ENCODE data around the gene DEFB116.
"Not testable (repeated sequence)": the region's sequence is repeated elsewhere in the genome, so short reads cannot be mapped to it uniquely, and the experiment has no call there.

Gene DEFB116, protein sequence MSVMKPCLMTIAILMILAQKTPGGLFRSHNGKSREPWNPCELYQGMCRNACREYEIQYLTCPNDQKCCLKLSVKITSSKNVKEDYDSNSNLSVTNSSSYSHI

DNA sequence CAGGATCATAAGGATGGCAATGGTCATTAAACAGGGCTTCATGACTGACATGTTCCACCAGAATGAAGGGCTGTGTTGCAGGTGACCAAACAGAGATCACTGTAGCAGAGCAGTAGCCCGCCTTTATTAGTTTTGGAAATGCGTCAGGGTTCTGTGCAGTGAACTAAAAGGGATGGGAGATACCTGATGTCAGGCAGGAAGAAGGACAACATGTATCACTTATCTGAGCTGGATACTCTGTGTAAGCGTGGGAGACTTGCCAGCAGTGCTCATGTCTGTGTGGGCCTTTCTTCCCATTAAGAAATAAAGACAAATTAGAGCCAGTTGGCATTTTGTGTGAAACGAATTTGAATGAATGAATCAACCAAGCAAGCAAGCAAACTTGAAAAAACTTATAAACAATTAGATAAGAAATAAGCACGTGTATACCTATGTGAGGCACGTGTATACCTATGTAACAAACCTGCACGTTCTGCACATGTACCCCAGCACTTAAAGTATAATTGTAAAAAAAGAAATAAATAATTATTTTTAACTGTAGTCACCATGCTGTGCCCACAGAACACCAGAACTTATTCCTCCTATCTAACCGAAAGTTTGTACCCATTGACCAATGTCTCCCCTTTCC is at the start of gene DEFB116:
Gene DEFB116, minus strand, starts transcription at position 51 of the 628 bp plus-strand sequence. Its CDS starts 0 bp downstream, at position 51.
- Histone ChIP-seq H3K4me3 (ENCODE audit: low read length) (no peak within 1 kb of the TSS), H3K27me3 (ENCODE audit: control insufficient read depth, insufficient read depth, low read length) (no peaks in the 10 kb centered on the region), H3K9ac (ENCODE audit: low read length) (no peak within 1 kb of the TSS), H3K36me3 (ENCODE audit: control insufficient read depth, insufficient read depth, low read length) (no peaks in the 10 kb centered on the region), H3K27ac (ENCODE audit: low read depth, low read length) (no peak within 1 kb of the TSS), H3K4me1 (ENCODE audit: control insufficient read depth, insufficient read depth, low read length) (no peaks in the 10 kb centered on the region)

DNA sequence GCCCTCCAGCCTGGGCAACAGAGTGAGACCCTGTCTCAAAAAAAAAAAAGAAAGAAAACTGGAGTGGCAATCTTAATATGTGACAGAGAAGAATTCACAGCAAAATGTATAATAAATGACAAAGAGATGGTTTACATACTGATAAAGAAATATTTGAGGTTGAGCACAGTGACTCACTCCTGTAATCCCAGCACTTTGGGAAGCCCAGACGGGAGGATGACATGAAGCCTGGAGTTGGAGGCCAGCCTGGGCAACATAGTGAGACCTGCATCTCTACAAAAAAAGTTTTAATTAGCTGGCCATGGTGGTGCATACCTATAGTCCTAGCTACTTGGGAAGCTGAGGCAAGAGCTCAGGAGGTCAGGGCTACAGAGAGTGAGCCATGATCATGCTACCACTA is 47.6 kb upstream of the DEFB116 start:
- Histone ChIP-seq H3K9ac (ENCODE audit: low read length) (no peak overlapping the region), H3K4me3 (ENCODE audit: low read length) (no peak overlapping the region), H3K27ac (ENCODE audit: low read depth, low read length) (no peak overlapping the region), H3K36me3 (ENCODE audit: control insufficient read depth, insufficient read depth, low read length) (no peaks in the 10 kb centered on the region), H3K27me3 (ENCODE audit: control insufficient read depth, insufficient read depth, low read length) (no peaks in the 10 kb centered on the region), H3K4me1 (ENCODE audit: control insufficient read depth, insufficient read depth, low read length) (no peaks in the 10 kb centered on the region)

DNA sequence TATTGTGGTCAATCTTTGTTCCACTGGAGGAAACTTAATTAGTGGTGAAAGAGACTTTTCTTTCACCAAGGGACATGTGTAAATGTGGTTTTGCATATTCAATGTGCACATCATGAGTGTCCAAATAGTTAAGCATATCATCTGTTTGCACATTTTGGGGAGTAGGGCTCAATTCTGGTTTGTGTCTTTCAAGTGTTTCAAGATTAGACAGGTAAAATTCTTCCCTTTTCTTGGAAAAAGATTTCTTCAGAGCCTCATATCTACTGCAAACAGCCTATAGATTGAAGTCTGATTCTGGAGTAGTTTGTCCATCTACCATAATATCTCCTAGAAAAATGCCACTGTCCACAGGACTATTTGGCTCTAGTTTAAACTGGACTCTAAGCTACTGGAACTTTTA is 33.1 kb upstream of the DEFB116 start:
- no peaks in the 10 kb centered on the region for H3K36me3 ChIP-seq (ENCODE audit: control insufficient read depth, insufficient read depth, low read length)
- H3K4me3 ChIP-seq (ENCODE audit: low read length) = no peak overlapping the region

DNA sequence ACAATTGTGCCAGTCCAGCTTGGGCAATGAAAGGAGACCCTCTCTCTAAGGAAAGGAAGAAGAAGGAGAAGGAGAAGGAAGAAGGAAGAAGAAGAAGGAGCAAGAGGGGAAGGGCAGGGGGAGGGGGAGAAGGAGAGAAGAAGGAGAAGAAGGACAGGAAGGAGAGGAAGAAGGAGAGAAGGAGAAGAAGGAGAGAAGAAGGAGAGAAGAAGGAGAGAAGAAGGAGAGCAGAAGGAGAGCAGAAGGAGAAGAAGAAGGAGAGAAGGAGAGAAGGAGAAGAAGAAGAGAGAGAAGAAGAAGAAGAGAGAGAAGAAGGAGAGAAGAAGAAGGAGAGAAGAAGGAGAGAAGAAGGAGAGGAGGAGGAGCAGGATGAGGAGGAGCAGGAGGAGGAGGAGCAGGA is 22.5 kb upstream of the DEFB116 start:
- H3K4me1 ChIP-seq (ENCODE audit: control insufficient read depth, insufficient read depth, low read length) = no peaks in the 10 kb centered on the region
- H3K4me3 ChIP-seq (ENCODE audit: low read length) = no peak overlapping the region
- H3K9ac ChIP-seq (ENCODE audit: low read length) = no peak overlapping the region
- H3K27ac ChIP-seq (ENCODE audit: low read depth, low read length) = no peak overlapping the region
- no peaks in the 10 kb centered on the region for H3K36me3 ChIP-seq (ENCODE audit: control insufficient read depth, insufficient read depth, low read length)
- H3K27me3 ChIP-seq (ENCODE audit: control insufficient read depth, insufficient read depth, low read length) = no peaks in the 10 kb centered on the region

More for the DNA sequence above, 33.1 kb upstream of the DEFB116 start:
- Histone ChIP-seq H3K4me1 (ENCODE audit: control insufficient read depth, insufficient read depth, low read length) (no peaks in the 10 kb centered on the region), H3K9ac (ENCODE audit: low read length) (no peak overlapping the region), H3K27ac (ENCODE audit: low read depth, low read length) (no peak overlapping the region), H3K27me3 (ENCODE audit: control insufficient read depth, insufficient read depth, low read length) (no peaks in the 10 kb centered on the region)

DNA sequence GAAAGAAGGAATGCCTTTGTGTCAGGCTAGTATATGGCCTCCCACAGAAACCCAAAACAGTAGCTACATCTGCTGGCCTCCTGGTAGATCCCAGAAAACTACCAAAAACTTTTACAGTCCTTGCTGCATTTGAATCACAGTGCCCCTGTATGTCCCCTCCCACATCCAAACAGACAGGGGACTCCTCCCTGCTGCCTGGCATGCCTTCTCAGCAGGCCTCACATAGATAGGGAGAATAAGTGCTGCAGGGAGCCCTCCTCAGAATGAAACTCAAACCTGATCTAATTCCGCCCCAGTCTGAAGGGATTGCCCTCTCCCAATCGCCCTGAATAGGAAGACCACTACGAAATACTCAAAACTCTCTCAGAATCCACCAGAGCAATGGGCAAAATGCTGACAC is 14.1 kb upstream of the DEFB116 start:
- H3K36me3 ChIP-seq (ENCODE audit: control insufficient read depth, insufficient read depth, low read length) = no peaks in the 10 kb centered on the region
- H3K4me3 ChIP-seq (ENCODE audit: low read length) = no peak overlapping the region
- H3K9ac ChIP-seq (ENCODE audit: low read length) = no peak overlapping the region

DNA sequence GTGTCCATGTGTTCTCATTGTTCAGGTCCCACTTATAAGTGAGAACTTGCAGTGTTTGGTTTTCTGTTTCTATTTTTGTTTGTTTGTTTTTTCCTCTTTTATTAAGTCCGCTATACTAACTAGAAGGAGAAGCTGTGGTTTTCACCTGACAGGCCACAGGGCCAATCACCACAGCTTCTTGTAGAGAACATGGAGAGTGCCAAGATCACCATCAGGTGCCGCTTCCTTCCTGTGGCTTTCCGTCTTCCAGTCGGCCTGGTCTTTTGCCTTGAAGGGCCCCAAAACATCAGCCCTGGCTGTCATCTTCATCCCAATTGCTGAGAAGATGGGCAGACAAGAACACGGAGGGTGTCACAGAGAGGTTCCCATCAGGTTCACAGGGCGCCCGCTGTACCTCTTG is 23.4 kb downstream of the DEFB116 start:
- not testable (repeated sequence) for H3K9ac ChIP-seq (ENCODE audit: low read length); H3K4me1 ChIP-seq (ENCODE audit: control insufficient read depth, insufficient read depth, low read length); H3K27me3 ChIP-seq (ENCODE audit: control insufficient read depth, insufficient read depth, low read length); H3K4me3 ChIP-seq (ENCODE audit: low read length); H3K27ac ChIP-seq (ENCODE audit: low read depth, low read length); H3K36me3 ChIP-seq (ENCODE audit: control insufficient read depth, insufficient read depth, low read length)

More for the DNA sequence above, 14.1 kb upstream of the DEFB116 start:
- H3K27me3 ChIP-seq (ENCODE audit: control insufficient read depth, insufficient read depth, low read length) = no peaks in the 10 kb centered on the region
- no peak overlapping the region for H3K27ac ChIP-seq (ENCODE audit: low read depth, low read length)
- no peaks in the 10 kb centered on the region for H3K4me1 ChIP-seq (ENCODE audit: control insufficient read depth, insufficient read depth, low read length)

DNA sequence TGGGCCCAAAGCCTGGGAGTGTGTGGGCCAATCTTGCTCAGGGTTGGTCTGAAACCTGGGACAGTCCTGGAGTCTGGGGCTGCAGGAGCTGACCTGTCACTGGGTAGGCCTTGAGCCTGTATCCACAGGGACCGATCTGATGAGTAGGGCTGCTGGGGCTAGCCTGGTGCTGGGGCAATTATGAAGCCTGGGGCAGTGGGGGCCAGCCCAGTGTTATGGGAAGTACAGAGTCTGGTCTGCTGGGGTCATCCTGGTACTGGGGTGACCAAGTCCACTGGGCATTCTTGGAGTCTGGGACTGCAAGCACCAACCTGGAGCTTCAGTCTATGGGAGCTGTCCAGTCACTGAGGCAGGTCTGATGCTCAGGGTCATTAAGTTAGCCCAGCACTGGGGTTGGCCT is 30.2 kb downstream of the DEFB116 start:
- H3K27me3 ChIP-seq (ENCODE audit: control insufficient read depth, insufficient read depth, low read length) = no peaks in the 10 kb centered on the region
- H3K9ac ChIP-seq (ENCODE audit: low read length) = no peak overlapping the region
- H3K4me3 ChIP-seq (ENCODE audit: low read length) = no peak overlapping the region
- no peaks in the 10 kb centered on the region for H3K4me1 ChIP-seq (ENCODE audit: control insufficient read depth, insufficient read depth, low read length)
- H3K36me3 ChIP-seq (ENCODE audit: control insufficient read depth, insufficient read depth, low read length) = no peaks in the 10 kb centered on the region
- H3K27ac ChIP-seq (ENCODE audit: low read depth, low read length) = no peak overlapping the region

DNA sequence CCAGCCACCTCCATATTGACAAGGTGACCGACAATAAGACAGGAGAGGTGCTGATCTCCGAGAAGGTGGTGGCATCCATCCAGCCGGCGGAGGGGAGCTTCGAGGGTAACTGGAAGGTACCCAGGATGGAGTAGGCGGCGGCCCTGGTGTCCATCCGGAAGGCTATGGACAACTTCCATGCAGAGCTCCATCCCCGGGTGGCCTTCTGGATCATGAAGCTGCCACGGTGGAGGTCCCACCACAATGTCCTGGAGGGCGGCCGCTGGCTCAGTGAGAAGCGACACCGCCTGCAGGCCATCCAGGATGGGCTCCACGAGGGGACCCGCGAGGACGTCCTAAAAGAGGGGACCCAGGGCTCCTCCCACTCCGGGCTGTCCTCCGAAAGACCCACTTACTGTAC is 33.9 kb downstream of the DEFB116 start:
- H3K27me3 ChIP-seq (ENCODE audit: control insufficient read depth, insufficient read depth, low read length) = no peaks in the 10 kb centered on the region
- H3K4me3 ChIP-seq (ENCODE audit: low read length) = no peak overlapping the region
- H3K9ac ChIP-seq (ENCODE audit: low read length) = no peak overlapping the region
- no peaks in the 10 kb centered on the region for H3K4me1 ChIP-seq (ENCODE audit: control insufficient read depth, insufficient read depth, low read length)
- no peaks in the 10 kb centered on the region for H3K36me3 ChIP-seq (ENCODE audit: control insufficient read depth, insufficient read depth, low read length)
- H3K27ac ChIP-seq (ENCODE audit: low read depth, low read length) = no peak overlapping the region

DNA sequence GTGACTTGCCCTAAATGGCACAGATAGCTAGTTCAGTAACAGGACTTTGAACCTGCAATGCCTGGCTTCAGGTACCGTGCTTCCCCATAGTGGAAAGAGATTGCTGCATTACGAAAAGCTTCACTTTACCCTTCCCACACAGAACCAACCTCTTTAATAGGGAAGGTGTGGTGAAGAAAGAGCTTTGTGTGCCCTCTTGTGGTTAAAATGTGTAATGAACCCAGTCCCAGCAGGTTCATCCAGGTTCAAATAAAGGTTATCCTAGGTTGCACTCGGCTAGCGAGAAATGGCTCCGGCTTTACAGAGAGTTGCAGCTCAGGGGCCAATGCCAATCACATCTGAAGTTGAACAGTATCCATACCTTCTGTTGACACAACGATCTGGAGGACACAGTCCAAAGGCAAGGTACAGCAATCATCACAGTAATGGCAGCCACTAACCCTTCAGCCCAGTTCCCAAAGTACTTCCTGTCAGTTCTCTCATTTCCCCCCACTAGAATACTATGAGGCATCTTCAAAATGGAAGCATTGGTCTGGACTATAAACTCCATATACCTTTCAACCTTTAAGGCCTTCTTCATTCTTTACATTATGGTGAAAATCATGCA is 48.0 kb downstream of the DEFB116 start:
- no peaks in the 10 kb centered on the region for H3K4me1 ChIP-seq (ENCODE audit: control insufficient read depth, insufficient read depth, low read length)
- no peak overlapping the region for H3K27ac ChIP-seq (ENCODE audit: low read depth, low read length)
- H3K4me3 ChIP-seq (ENCODE audit: low read length) = no peak overlapping the region
- no peaks in the 10 kb centered on the region for H3K27me3 ChIP-seq (ENCODE audit: control insufficient read depth, insufficient read depth, low read length)
- H3K36me3 ChIP-seq (ENCODE audit: control insufficient read depth, insufficient read depth, low read length) = no peaks in the 10 kb centered on the region
- no peak overlapping the region for H3K9ac ChIP-seq (ENCODE audit: low read length)

DNA sequence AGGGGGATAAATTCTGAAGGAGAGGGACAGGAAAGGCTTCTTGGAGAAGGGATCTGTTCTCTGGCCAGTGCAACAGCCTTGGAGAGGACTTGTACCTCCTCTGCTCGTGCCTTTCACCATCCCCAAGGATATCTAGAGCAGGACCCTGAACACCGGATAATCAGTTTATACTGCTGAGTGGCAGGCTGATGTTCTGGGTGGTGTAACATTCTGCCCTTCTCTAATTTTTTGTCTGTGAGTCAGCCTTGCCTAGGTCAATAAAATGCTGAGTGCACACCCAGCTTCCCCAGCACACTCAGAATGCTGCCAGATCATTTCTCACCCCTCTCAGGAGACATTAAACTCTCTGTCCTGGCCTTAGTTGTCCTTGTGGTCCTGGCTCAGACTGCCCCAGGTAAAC is 51.0 kb downstream of the DEFB116 start, which contains the start of gene DEFB115:
Gene DEFB115, plus strand, starts transcription at position 301 of the 400 bp plus-strand sequence. Its CDS starts 0 bp downstream, at position 301.
- H3K36me3 ChIP-seq (ENCODE audit: control insufficient read depth, insufficient read depth, low read length) = no peaks in the 10 kb centered on the region
- H3K4me3 ChIP-seq (ENCODE audit: low read length) = no peak within 1 kb of the TSS
- no peaks in the 10 kb centered on the region for H3K27me3 ChIP-seq (ENCODE audit: control insufficient read depth, insufficient read depth, low read length)
- no peak within 1 kb of the TSS for H3K27ac ChIP-seq (ENCODE audit: low read depth, low read length)
- no peaks in the 10 kb centered on the region for H3K4me1 ChIP-seq (ENCODE audit: control insufficient read depth, insufficient read depth, low read length)
- H3K9ac ChIP-seq (ENCODE audit: low read length) = no peak within 1 kb of the TSS

DNA sequence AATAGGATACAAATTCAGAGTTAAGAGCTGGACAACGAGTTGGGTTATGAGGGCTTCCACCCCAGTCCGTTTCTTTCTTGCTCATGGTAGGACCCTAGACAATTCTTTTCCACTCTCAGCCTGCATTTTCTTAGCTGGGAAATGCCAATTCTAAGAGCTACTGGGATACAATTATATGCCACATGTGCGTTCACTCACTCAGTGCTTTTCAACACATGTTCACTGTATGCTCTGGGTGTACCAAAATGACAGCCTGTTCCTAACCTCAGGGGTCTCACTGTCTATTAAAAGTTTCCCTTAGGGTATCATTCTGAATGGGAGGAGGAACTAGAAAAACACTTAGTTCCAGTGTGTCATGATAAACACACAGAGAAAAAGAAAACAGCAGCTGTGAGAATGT is 51.4 kb downstream of the DEFB116 start:
- no peak overlapping the region for H3K4me3 ChIP-seq (ENCODE audit: low read length)
- H3K36me3 ChIP-seq (ENCODE audit: control insufficient read depth, insufficient read depth, low read length) = no peaks in the 10 kb centered on the region
- no peak overlapping the region for H3K27ac ChIP-seq (ENCODE audit: low read depth, low read length)
- H3K9ac ChIP-seq (ENCODE audit: low read length) = no peak overlapping the region
- H3K4me1 ChIP-seq (ENCODE audit: control insufficient read depth, insufficient read depth, low read length) = no peaks in the 10 kb centered on the region
- no peaks in the 10 kb centered on the region for H3K27me3 ChIP-seq (ENCODE audit: control insufficient read depth, insufficient read depth, low read length)

All from rectal smooth muscle tissue (tissue), 1 donor.